SK-N-DZ (cell line): ENCODE measurements around the gene SLC46A1. TPM values are rescaled to one million over a fixed set of nuclear protein-coding genes. Genes with fewer than 3 reads are reported as not detected.
"Not testable (repeated sequence)": the region's sequence is repeated elsewhere in the genome, so short reads cannot be mapped to it uniquely, and the experiment has no call there.

ENCODE experiments used
- DNase-seq: peaks from one replicate; pipeline ENCODE4 v3.0.0-alpha.2; 2015; ENCODE audit warnings: low spot score
- polyA plus RNA-seq, 2 experiments: library from polyadenylated mRNA; depleted of rRNA; stranded (reverse); fragments of >200 nt; gene quantifications; 2 replicates each; pipeline ENCODE4 v1.2.3, GENCODE V29; 2014

Gene SLC46A1
- polyA plus RNA-seq (2014; cell fraction: cytosol; rRNA removed), result 8.9 and 13.0 TPM in 2 replicates
- polyA plus RNA-seq (2014; cell fraction: nucleus; rRNA removed), result 3.4 and 6.9 TPM in 2 replicates

- peak; percentile 76 for DNase-seq
These were observed at the start of gene SLC46A1 for GRCh38 chr17:28405632-28406472. Gene SLC46A1, minus strand, starts transcription at chr17:28406212. Its CDS starts 98 bp downstream, at chr17:28406114.

GRCh38 chr17:28449859-28450258, 43.8 kb upstream of the SLC46A1 start:
- no peak for DNase-seq

GRCh38 chr17:28447396-28447760, 41.4 kb upstream of the SLC46A1 start:
- DNase-seq, result no peak

- no peak for DNase-seq
These were observed 40.8 kb upstream of the SLC46A1 start for GRCh38 chr17:28446716-28447395.

- no peak for DNase-seq
These were observed 38.1 kb upstream of the SLC46A1 start for GRCh38 chr17:28443901-28444638.

GRCh38 chr17:28434326-28434725, 28.3 kb upstream of the SLC46A1 start:
- not testable (repeated sequence) for DNase-seq

- no peak for DNase-seq
These were observed 27.7 kb upstream of the SLC46A1 start for GRCh38 chr17:28433721-28434120.

GRCh38 chr17:28427982-28428381, 22.0 kb upstream of the SLC46A1 start:
- not testable (repeated sequence) for DNase-seq

GRCh38 chr17:28427371-28427770, 21.4 kb upstream of the SLC46A1 start:
- DNase-seq, result no peak

GRCh38 chr17:28426081-28426519, 20.1 kb upstream of the SLC46A1 start:
- peak; percentile 54 for DNase-seq

- no peak for DNase-seq
These were observed 19.2 kb upstream of the SLC46A1 start for GRCh38 chr17:28425206-28425605.

GRCh38 chr17:28421787-28422305, 15.8 kb upstream of the SLC46A1 start:
- no peak for DNase-seq

GRCh38 chr17:28416703-28417311, 10.8 kb upstream of the SLC46A1 start:
- DNase-seq, result peak; percentile 75

- no peak for DNase-seq
These were observed 9.9 kb upstream of the SLC46A1 start for GRCh38 chr17:28415886-28416285.

- no peak for DNase-seq
These were observed 7.8 kb upstream of the SLC46A1 start for GRCh38 chr17:28413804-28414203.

GRCh38 chr17:28412099-28412498, 6.1 kb upstream of the SLC46A1 start:
- DNase-seq, result no peak

GRCh38 chr17:28407974-28408306, 1.9 kb upstream of the SLC46A1 start:
- DNase-seq, result no peak

GRCh38 chr17:28407130-28407973, 1.3 kb upstream of the SLC46A1 start:
- DNase-seq, result no peak

GRCh38 chr17:28406473-28406814, 432 bp upstream of the SLC46A1 start:
- DNase-seq, result peak; percentile 58

- no peak for DNase-seq
These were observed 1.0 kb downstream of the SLC46A1 start for GRCh38 chr17:28404812-28405570.
